GM10266 (cell line): ENCODE results near the gene LMO1.

Experiments used
- DNase-seq: peaks from one replicate; pipeline ENCODE4 v3.0.0; 2012; ENCODE audit errors: extremely low spot score
- CTCF ChIP-seq: IDR thresholded peaks from 2 replicates; pipeline ENCODE4 v1.5.1; 2012; ENCODE audit warnings: mild to moderate bottlenecking, low read depth; ENCODE audit not compliant: control insufficient read depth, insufficient read depth; ENCODE audit errors: missing control alignments

Gene LMO1

GRCh38 chr11:8283100-8283464 lies 19.4 kb upstream of the LMO1 start:
- no peak for TF ChIP-seq CTCF
- DNase-seq = no peak

- no peak for DNase-seq
- no peak for TF ChIP-seq CTCF
These were observed 19.0 kb upstream of the LMO1 start for GRCh38 chr11:8282631-8283030.

DNA sequence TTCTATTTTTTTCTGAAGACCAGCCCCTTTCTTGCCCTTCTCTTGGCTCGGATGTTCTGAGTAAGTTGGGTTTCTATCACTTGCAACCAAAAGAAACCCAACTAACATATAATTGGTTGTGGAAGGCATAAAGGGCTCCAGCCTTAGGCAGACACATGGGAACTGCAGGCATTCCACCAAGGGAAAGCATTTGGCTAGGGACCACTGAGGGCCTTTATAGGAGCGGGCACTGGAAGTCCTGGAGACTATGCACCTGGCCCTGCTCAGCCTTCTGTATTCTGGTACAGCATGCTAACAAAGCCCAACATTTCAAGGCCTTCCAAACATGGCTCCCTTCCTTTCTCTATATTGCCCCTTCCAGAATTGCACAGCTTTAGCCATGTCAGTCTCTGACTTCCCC lies 17.6 kb upstream of the LMO1 start:
- TF ChIP-seq CTCF = no peak
- no peak for DNase-seq

DNA sequence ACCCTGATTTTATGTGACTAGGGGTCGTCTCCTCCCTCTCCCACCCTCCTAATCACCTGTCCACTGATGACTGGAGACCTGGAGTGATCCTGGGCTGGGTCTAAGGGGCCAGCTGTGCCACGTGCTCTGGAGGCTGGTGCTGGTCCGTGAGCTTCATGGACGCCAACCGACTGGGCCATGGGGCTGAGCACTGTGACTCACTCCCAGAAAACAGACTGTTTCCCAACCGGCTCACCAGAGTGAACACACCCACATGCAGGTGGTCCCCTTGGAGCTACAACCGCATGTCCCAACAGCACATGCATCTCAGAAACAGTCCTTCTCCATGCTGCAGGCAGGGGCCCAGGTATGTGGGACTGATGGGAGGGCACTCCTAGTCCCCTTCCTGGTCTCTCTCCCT lies 14.0 kb upstream of the LMO1 start:
- no peak for DNase-seq

DNA sequence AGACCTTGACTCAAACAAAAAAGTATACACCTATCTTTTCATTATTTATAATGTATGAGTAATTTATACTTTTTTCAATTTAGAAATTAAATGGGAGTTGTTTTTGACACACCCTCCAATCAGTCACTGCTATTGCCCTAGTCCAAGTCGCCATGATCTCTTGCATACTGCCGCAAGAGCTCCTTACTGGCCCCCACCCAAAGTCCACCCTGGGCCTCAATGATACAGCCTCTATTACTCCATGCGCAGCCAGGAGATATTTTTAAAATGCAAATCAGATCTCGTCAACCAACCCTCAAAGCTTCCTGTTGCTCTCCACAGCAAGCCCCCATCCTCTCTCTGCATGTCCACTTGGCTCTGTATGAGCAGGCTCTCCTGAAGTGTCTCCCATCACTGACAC lies 12.8 kb upstream of the LMO1 start:
- no peak for DNase-seq
- TF ChIP-seq CTCF = no peak

More for the DNA sequence above, 14.0 kb upstream of the LMO1 start:
- no peak for TF ChIP-seq CTCF

DNA sequence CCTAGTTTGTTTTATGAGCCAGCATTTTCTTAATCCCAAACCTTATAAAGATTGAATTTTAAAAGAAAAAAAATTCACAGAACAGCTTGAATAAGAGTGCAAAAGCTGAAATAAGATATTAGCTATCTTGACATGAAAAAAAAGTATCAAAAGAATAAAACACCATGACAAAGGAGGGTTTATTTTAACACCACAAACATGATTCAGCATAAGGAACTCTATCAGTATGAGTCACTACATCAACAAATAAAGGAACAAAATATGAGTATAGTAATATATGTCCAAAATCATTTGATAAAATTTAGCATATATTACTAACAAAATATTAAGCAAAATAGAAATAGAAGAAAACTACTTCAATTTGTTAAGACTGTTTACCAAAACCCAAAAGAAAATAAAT lies 9.6 kb upstream of the LMO1 start:
- TF ChIP-seq CTCF = no peak
- DNase-seq = no peak

- no peak for DNase-seq
- TF ChIP-seq CTCF = no peak
These were observed 7.6 kb upstream of the LMO1 start for GRCh38 chr11:8271106-8271886.
